Vagina (tissue), 2 donors: ENCODE results near the gene BICD2. TPM values are rescaled to one million over a fixed set of nuclear protein-coding genes. Genes with fewer than 3 reads are reported as not detected.
"Not testable (repeated sequence)": the region's sequence is repeated elsewhere in the genome, so short reads cannot be mapped to it uniquely, and the experiment has no call there.

Experiments
- DNase-seq, 2 donors: peaks; one replicate each; pipeline ENCODE4 v3.0.0-alpha.2; 2017; ENCODE audit errors: extremely low spot score in 2 of 2
- H3K27ac ChIP-seq: fragments of 200-600 bp; sonication (generic); one replicate; pipeline ENCODE4 v1.5.1; 2019
- H3K27me3 ChIP-seq: fragments of 200-600 bp; sonication (generic); one replicate; pipeline ENCODE4 v1.5.1; 2019
- H3K36me3 ChIP-seq, 2 donors: fragments of 200-600 bp; sonication (generic); one replicate each; pipeline ENCODE4 v1.5.1; 2017 to 2019
- H3K4me1 ChIP-seq: fragments of 200-600 bp; sonication (generic); one replicate; pipeline ENCODE4 v1.5.1; 2019
- H3K4me3 ChIP-seq, 2 donors: fragments of 200-600 bp; sonication (generic); 1 replicate in 1 of 2; 2 replicates in 1 of 2; pipeline ENCODE4 v1.5.1; 2016 to 2019
- H3K9me3 ChIP-seq: fragments of 200-600 bp; sonication (generic); one replicate; pipeline ENCODE4 v1.5.1; 2019
- POLR2A ChIP-seq, 2 donors: fragments of 450-650 bp; IDR thresholded peaks; one replicate each; pipeline ENCODE4 v1.6.1; 2017; ENCODE audit warnings: antibody characterized with exemption in 2 of 2, mild to moderate bottlenecking in 2 of 2, moderate library complexity in 2 of 2
- POLR2AphosphoS5 ChIP-seq, 2 donors: sonication (generic); formaldehyde crosslinking; IDR thresholded peaks; one replicate each; pipeline ENCODE4 v1.9.0; 2017; ENCODE audit warnings: antibody characterized with exemption in 2 of 2, mild to moderate bottlenecking in 2 of 2, low read depth in 1 of 2; ENCODE audit not compliant: insufficient read depth in 1 of 2
- intact Hi-C: fragments of 100-400 bp; cut with DNase I; formaldehyde crosslinking; loops from one replicate; pipeline ENCODE4 v1.15.1; 2023
- total RNA-seq: library from RNA; depleted of rRNA; stranded (reverse); fragments of >200 nt; gene quantifications from one replicate; pipeline ENCODE4 v1.2.3, GENCODE V29; 2016
- TF ChIP-seq, protein P1 (sequence below), 3 experiments: fragments of 450-650 bp in 2 of 3; fragments of 200-600 bp in 1 of 3; sonication (generic) in 1 of 3; IDR thresholded peaks; one replicate each; pipeline ENCODE4 v1.5.1; 2017 to 2019; ENCODE audit warnings: antibody characterized with exemption in 3 of 3, mild to moderate bottlenecking in 2 of 3, moderate library complexity in 2 of 3

BICD2 gene
- total RNA-seq, 1 donor from 2014 or later: 82.7 TPM

DNA sequence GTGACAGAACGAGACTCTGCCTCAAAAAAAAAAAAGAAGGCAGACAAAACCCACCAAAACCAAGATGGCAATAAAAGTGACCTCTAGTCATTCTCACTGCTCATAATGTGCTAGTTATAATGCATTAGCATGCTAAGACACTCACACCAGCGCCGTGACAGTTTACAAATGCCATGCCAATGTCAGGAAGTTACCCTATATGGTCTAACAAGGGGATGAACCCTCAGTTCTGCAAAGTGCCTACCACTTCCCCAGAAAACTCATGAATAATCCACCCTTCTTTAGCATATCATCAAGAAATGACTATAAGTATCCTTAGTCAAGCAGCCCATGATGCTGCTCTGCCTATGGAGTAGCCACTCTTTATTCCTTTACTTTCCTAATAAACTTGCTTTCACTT, 4.7 kb upstream of the BICD2 start:
- H3K27ac ChIP-seq: peak overlapping the region; percentile 70
- no peaks in the 10 kb centered on the region for H3K36me3 ChIP-seq
- peaks cover 22% of the 10 kb centered on the region for H3K4me1 ChIP-seq
- DNase-seq: no peak
- no peaks in the 10 kb centered on the region for H3K27me3 ChIP-seq
- TF ChIP-seq POLR2AphosphoS5 (IDR thresholded peaks at IDR 0.05; ENCODE audit: insufficient read depth in 1 of 2, low read depth in 1 of 2): no peak
- TF ChIP-seq, protein P1, sequence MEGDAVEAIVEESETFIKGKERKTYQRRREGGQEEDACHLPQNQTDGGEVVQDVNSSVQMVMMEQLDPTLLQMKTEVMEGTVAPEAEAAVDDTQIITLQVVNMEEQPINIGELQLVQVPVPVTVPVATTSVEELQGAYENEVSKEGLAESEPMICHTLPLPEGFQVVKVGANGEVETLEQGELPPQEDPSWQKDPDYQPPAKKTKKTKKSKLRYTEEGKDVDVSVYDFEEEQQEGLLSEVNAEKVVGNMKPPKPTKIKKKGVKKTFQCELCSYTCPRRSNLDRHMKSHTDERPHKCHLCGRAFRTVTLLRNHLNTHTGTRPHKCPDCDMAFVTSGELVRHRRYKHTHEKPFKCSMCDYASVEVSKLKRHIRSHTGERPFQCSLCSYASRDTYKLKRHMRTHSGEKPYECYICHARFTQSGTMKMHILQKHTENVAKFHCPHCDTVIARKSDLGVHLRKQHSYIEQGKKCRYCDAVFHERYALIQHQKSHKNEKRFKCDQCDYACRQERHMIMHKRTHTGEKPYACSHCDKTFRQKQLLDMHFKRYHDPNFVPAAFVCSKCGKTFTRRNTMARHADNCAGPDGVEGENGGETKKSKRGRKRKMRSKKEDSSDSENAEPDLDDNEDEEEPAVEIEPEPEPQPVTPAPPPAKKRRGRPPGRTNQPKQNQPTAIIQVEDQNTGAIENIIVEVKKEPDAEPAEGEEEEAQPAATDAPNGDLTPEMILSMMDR (IDR thresholded peaks at IDR 0.05): no peak
- no peak for TF ChIP-seq POLR2A (IDR thresholded peaks at IDR 0.05)
- H3K4me3 ChIP-seq: no peak overlapping the region
- intact Hi-C loops: no loop called here
- H3K9me3 ChIP-seq: no peaks in the 10 kb centered on the region

DNA sequence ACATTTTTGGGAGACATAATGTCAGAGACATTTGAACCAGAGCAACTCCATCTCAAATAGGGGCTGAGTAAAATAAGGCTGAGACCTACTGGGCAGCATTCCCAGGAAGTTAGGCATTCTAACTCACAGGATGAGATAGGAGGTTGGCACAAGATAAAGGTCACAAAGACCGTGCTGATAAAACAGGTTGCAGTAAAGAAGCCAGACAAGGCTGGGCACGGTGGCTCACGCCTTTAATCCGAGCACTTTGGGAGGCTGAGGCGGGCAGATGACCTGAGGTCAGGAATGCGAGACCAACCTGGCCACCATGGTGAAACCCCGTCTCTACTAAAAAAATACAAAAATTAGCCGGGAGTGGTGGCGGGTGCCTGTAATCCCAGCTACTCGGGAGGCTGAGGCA, 4.2 kb upstream of the BICD2 start:
- peaks cover 22% of the 10 kb centered on the region for H3K4me1 ChIP-seq
- H3K36me3 ChIP-seq, DNase-seq, H3K27me3 ChIP-seq, H3K27ac ChIP-seq, intact Hi-C loops, H3K9me3 ChIP-seq, H3K4me3 ChIP-seq: not testable (repeated sequence)

DNA sequence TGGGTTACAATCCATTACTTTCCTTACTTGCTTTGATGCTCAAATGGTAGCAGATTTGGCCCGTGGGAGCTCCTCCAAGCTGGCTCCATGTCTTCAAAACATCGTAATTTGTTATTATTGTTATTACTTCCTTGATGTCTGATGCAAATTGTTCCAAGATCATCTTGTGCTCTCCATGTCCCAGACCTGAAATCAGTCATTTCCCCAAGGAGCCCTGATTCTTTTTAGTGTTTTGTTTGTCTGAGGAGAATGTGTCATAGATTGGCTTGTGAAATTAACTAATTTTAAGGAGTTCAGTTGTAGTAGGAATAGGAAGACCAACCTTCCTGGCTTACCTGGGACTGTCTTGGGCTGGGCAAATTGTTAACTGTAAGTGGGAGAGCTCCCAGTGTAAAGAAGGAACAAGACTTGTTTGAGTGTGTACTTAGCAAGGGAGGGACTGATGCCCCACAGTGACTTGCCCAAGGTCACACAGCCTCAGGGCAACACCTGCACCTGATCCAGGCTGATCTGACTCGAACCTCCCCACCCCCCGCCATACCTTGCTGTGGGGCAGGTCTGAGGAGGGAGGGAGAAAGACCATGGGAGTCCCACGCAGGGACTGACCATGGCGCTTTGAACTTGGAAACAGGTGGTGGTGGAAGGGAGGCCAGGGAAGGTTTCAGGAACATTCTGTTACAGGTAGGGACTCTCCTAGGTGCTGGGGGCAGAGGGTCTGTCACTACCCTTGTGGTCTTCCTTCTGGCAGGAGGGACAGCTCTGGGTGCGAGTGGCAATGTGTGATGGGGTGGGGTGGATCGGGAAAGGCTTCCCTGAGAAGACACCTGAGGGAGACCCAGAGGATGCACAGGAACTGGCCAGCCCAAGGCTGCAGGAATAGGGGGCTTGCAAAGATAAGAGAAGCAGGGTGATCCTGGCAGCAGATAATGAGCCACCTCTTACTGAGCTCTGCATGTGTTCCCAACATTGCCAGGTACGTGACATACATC, 2.7 kb upstream of the BICD2 start:
- no peak for DNase-seq
- Histone ChIP-seq H3K27ac (no peak overlapping the region), H3K9me3 (no peaks in the 10 kb centered on the region), H3K36me3 (no peaks in the 10 kb centered on the region), H3K27me3 (no peaks in the 10 kb centered on the region), H3K4me1 (peaks cover 35% of the 10 kb centered on the region), H3K4me3 (no peak overlapping the region)
- TF ChIP-seq, protein P1 (IDR thresholded peaks at IDR 0.05): no peak
- TF ChIP-seq POLR2AphosphoS5 (IDR thresholded peaks at IDR 0.05; ENCODE audit: insufficient read depth in 1 of 2, low read depth in 1 of 2) (no peak), POLR2A (IDR thresholded peaks at IDR 0.05) (no peak)
- intact Hi-C loops: no loop called here

DNA sequence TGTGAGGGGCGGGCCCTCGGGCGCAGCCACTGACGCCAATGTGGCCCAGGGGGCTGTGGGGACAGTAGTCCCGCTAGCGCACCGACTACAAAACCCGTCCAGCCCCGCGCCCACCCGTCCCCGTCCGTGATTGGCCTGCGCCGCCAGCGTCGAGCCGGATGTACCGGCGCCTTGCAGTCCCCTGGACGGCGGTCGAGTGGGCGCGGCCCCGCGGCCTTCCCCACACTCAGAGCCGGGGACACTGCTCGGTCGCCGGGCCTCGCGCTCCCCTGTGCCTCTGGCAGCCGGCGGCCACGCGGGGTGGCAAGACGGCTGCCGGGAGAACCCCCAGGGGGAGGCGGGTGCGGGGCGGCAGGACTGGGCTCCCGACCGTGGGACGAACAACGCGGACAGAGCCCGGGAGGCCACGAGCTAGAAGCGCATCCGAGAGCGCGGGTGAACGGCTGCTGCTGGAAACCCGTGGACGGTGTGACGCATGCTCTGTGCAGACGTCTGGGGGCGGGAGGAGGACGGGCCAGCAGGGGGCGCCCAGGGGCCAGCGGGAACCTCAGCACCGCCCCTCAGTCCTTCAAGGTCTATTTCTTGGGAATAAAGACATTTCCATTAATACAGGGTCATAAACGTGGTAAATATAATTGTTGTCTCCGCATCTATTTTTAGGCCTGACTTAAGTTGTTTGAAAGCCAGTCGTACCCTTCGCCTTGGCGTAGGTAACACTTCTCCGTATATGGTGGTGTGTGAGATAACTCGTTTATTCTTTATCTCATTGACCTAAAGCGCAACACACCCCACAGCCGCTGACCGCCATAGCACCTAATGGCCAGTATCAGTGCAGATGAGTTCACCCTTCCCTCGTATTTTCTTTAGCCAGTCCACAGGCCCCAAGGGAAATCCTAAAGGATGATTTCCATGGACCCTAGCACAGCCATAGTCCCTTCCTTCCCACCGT, 629 bp upstream of the BICD2 start:
- peak in 1 of 2 donors; percentile 98 for DNase-seq
- Histone ChIP-seq H3K27me3 (no peaks in the 10 kb centered on the region), H3K9me3 (no peaks in the 10 kb centered on the region), H3K27ac (peak overlapping the region; percentile 98), H3K36me3 (no peaks in the 10 kb centered on the region), H3K4me1 (peaks cover 45% of the 10 kb centered on the region), H3K4me3 (peak overlapping the region; percentile 90 to 92)
- TF ChIP-seq POLR2A (IDR thresholded peaks at IDR 0.05) (peak in 1 of 2 donors; percentile 81), POLR2AphosphoS5 (IDR thresholded peaks at IDR 0.05; ENCODE audit: insufficient read depth in 1 of 2, low read depth in 1 of 2) (peak; percentile 35 to 95)
- TF ChIP-seq, protein P1 (IDR thresholded peaks at IDR 0.05): peak; percentile 77 to 93 (median 87)
- intact Hi-C loops: loop anchor here (5.0 kb wide), 1 partner anchor 93 kb away; the partner anchor contains the start of gene IPPK

DNA sequence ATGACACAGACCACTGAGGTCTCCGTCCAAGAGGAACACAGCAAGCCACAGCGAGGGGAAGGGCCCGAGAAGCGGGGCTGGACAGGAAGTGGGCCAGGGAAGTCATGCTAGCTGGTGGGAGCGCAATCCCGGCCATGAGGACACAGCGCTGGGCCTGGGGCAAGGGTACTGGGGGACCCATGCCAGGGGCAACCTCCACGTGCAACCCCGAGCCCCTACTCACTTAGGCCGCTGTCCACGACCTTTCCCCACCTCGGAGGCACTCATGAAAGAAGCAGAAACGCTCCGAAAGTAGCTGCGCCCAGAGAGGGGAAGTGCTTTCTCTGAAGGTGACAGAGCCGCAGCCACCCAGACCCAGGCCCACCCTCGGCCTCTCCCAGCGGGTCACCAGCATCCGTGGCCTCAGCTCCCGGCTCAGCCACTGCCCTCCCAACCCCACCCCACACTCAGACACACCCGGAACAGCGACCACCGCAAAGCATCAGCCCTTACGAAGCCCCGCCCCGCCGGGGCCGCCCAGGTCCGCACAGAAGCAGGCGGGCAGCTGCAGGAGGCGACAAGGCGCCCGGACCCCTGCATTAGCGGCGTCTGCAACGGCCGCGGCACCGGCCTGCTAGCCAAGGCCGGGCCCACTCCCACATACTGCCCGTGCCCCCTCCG, 782 bp downstream of the BICD2 start:
- no peaks in the 10 kb centered on the region for H3K27me3 ChIP-seq
- DNase-seq: no peak
- intact Hi-C loops: loop anchor here (5.0 kb wide), 1 partner anchor 92 kb away; the partner anchor contains the start of gene IPPK
- H3K4me3 ChIP-seq: peak overlapping the region; percentile 73 to 92
- no peaks in the 10 kb centered on the region for H3K9me3 ChIP-seq
- H3K36me3 ChIP-seq: no peaks in the 10 kb centered on the region
- TF ChIP-seq POLR2A (IDR thresholded peaks at IDR 0.05) (no peak), POLR2AphosphoS5 (IDR thresholded peaks at IDR 0.05; ENCODE audit: insufficient read depth in 1 of 2, low read depth in 1 of 2) (no peak)
- TF ChIP-seq, protein P1 (IDR thresholded peaks at IDR 0.05): no peak
- H3K4me1 ChIP-seq: peaks cover 59% of the 10 kb centered on the region
- H3K27ac ChIP-seq: peak overlapping the region; percentile 80
